Loucy (cell line): ENCODE data around the gene NELFCD.

Source experiments
- H2AFZ ChIP-seq: fragments of 200-600 bp; sonication (generic); 2 replicates; pipeline ENCODE4 v1.6.0; 2016; ENCODE audit warnings: antibody characterized with exemption, mild to moderate bottlenecking, low read length, moderate library complexity
- H3F3A ChIP-seq: fragments of 200-600 bp; 2 replicates; pipeline ENCODE4 v1.6.0; 2016; ENCODE audit warnings: antibody characterized with exemption, low read depth, mild to moderate bottlenecking
- H3K27me3 ChIP-seq: fragments of 200-600 bp; sonication (generic); 2 replicates; pipeline ENCODE4 v1.6.1; 2014; ENCODE audit warnings: low read length, mild to moderate bottlenecking; ENCODE audit not compliant: insufficient read depth, poor library complexity, severe bottlenecking
- H3K36me3 ChIP-seq: fragments of 200-600 bp; sonication (generic); 2 replicates; pipeline ENCODE4 v1.6.1; 2016; ENCODE audit warnings: low read length; ENCODE audit not compliant: insufficient read depth
- H3K4me1 ChIP-seq: fragments of 200-600 bp; sonication (generic); 2 replicates; pipeline ENCODE4 v1.5.1; 2014; ENCODE audit warnings: low read length, mild to moderate bottlenecking; ENCODE audit not compliant: insufficient read depth, poor library complexity, severe bottlenecking
- H3K4me2 ChIP-seq: fragments of 200-600 bp; sonication (generic); 2 replicates; pipeline ENCODE4 v1.6.0; 2014; ENCODE audit warnings: antibody characterized with exemption, low read length, low read depth, mild to moderate bottlenecking; ENCODE audit not compliant: poor library complexity, severe bottlenecking
- H3K4me3 ChIP-seq: fragments of 200-600 bp; sonication (generic); 2 replicates; pipeline ENCODE4 v1.5.1; 2014; ENCODE audit warnings: low read length, mild to moderate bottlenecking, mixed read lengths; ENCODE audit not compliant: poor library complexity, severe bottlenecking
- H3K79me2 ChIP-seq: fragments of 200-600 bp; sonication (generic); 2 replicates; pipeline ENCODE4 v1.6.1; 2014; ENCODE audit warnings: low read length; ENCODE audit not compliant: insufficient read depth
- H3K9ac ChIP-seq: fragments of 200-600 bp; sonication (generic); 2 replicates; pipeline ENCODE4 v1.6.0; 2014; ENCODE audit warnings: mild to moderate bottlenecking, low read depth, low read length, moderate library complexity; ENCODE audit not compliant: poor library complexity, severe bottlenecking
- H3K9me2 ChIP-seq: fragments of 200-600 bp; sonication (generic); replicated peaks from 2 replicates; pipeline ENCODE4 v1.6.1; 2016; ENCODE audit warnings: low read depth, low read length, mixed read lengths
- H3K9me3 ChIP-seq: fragments of 200-600 bp; sonication (generic); 2 replicates; pipeline ENCODE4 v1.6.1; 2014; ENCODE audit warnings: mild to moderate bottlenecking, antibody characterized with exemption, low read length, low read depth; ENCODE audit not compliant: insufficient read depth
- H4K20me1 ChIP-seq: fragments of 200-600 bp; sonication (generic); 2 replicates; pipeline ENCODE4 v1.6.0; 2014; ENCODE audit warnings: antibody characterized with exemption, low read length, mild to moderate bottlenecking; ENCODE audit not compliant: insufficient read depth, poor library complexity, severe bottlenecking
- EZH2phosphoT487 ChIP-seq: fragments of 200-600 bp; IDR thresholded peaks from 2 replicates; pipeline ENCODE4 v1.6.1; 2018; ENCODE audit warnings: antibody characterized with exemption, mild to moderate bottlenecking, moderate library complexity, borderline replicate concordance
- TF ChIP-seq, protein P1 (sequence below): fragments of 200-600 bp; sonication (generic); conservative IDR thresholded peaks from 2 replicates; pipeline ENCODE4 v1.5.1; 2014; ENCODE audit warnings: mild to moderate bottlenecking, antibody characterized with exemption, low read length

Gene NELFCD

DNA sequence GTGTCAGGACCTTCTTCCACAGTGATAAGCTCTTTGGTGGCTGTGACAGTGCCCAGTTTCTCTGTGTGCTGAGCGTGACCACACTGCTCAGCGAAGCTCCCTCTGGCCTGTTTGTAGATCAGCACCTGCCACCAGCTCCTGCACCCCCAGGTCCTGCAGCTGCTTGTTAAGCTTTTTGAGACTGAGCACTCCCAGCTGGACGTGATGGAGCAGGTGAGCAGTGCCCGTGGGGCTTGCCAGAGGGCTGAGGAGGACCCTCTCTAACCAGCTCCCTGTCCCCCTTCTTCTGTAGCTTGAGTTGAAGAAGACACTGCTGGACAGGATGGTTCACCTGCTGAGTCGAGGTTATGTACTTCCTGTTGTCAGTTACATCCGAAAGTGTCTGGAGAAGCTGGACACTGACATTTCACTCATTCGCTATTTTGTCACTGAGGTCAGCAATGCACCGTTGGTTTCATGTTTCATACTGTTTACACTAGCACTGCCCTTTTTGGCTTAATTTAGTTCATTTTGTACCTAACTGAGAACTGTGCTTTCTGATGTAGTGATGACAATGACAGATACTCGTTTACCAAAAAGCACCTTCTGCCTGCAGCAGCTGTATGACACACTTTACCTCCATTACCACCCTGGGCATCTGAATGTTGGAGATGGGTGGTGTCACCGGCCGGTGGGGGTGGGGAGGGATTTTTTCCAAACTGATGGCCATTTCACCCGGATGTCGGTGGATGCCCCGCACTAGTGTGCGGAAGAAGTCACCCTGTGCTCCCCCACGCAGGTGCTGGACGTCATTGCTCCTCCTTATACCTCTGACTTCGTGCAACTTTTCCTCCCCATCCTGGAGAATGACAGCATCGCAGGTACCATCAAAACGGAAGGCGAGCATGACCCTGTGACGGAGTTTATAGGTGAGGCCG is 12.5 kb downstream of the NELFCD start:
- Histone ChIP-seq H3K4me2 (no peak overlapping the region), H3K9me2 (no peaks in the 10 kb centered on the region), H3K9me3 (no peaks in the 10 kb centered on the region), H2AFZ (no peak overlapping the region), H3F3A (no peaks in the 10 kb centered on the region), H3K4me1 (no peaks in the 10 kb centered on the region), H3K9ac (no peak overlapping the region), H3K27me3 (no peaks in the 10 kb centered on the region), H4K20me1 (no peaks in the 10 kb centered on the region), H3K4me3 (no peak overlapping the region), H3K79me2 (no peaks in the 10 kb centered on the region), H3K36me3 (peaks cover 77% of the 10 kb centered on the region)
- TF ChIP-seq, protein P1, sequence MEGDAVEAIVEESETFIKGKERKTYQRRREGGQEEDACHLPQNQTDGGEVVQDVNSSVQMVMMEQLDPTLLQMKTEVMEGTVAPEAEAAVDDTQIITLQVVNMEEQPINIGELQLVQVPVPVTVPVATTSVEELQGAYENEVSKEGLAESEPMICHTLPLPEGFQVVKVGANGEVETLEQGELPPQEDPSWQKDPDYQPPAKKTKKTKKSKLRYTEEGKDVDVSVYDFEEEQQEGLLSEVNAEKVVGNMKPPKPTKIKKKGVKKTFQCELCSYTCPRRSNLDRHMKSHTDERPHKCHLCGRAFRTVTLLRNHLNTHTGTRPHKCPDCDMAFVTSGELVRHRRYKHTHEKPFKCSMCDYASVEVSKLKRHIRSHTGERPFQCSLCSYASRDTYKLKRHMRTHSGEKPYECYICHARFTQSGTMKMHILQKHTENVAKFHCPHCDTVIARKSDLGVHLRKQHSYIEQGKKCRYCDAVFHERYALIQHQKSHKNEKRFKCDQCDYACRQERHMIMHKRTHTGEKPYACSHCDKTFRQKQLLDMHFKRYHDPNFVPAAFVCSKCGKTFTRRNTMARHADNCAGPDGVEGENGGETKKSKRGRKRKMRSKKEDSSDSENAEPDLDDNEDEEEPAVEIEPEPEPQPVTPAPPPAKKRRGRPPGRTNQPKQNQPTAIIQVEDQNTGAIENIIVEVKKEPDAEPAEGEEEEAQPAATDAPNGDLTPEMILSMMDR = no peak
- TF ChIP-seq EZH2phosphoT487 = no peak

DNA sequence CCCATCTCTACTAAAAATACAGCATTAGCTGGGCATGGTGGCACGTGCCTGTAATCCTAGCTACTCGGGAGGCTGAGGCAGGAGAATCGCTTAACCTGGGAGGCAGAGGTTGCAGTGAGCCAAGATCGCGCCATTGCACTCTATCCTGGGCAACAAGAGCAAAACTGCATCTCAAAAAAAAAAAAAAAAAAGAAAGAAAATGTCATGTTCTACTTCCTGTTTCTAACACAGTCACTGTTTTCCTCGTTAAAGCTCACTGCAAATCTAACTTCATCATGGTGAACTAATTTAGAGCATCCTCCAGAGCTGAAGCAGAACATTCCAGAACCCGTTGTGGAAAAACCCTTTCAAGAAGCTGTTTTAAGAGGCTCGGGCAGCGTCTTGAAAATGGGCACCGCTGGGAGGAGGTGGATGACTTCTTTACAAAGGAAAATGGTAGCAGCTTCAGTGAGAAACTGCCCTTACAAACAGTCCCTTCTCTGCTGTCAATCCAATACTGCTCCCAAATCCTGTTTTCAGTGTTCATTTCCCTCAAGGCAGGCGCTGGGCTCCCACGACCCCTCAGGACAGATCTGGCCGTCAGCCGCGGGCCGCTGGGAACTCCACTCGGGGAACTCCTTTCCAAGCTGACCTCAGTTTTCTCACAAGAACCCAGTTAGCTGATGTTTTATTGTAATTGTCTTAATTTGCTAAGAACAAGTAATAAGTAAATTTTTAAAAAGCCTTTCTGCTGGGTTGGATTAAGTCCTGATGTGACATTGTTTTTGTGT is 13.5 kb downstream of the NELFCD start:
- H3K9me2 ChIP-seq = no peaks in the 10 kb centered on the region
- H2AFZ ChIP-seq = no peak overlapping the region
- H3K4me3 ChIP-seq = no peak overlapping the region
- H3K4me1 ChIP-seq = no peaks in the 10 kb centered on the region
- H3K4me2 ChIP-seq = no peak overlapping the region
- no peaks in the 10 kb centered on the region for H3K9me3 ChIP-seq
- no peaks in the 10 kb centered on the region for H3K27me3 ChIP-seq
- TF ChIP-seq, protein P1 = no peak
- TF ChIP-seq EZH2phosphoT487 = no peak
- no peak overlapping the region for H3K9ac ChIP-seq
- H3F3A ChIP-seq = no peaks in the 10 kb centered on the region
- H3K79me2 ChIP-seq = no peaks in the 10 kb centered on the region
- H3K36me3 ChIP-seq = peaks cover 67% of the 10 kb centered on the region
- H4K20me1 ChIP-seq = no peaks in the 10 kb centered on the region

DNA sequence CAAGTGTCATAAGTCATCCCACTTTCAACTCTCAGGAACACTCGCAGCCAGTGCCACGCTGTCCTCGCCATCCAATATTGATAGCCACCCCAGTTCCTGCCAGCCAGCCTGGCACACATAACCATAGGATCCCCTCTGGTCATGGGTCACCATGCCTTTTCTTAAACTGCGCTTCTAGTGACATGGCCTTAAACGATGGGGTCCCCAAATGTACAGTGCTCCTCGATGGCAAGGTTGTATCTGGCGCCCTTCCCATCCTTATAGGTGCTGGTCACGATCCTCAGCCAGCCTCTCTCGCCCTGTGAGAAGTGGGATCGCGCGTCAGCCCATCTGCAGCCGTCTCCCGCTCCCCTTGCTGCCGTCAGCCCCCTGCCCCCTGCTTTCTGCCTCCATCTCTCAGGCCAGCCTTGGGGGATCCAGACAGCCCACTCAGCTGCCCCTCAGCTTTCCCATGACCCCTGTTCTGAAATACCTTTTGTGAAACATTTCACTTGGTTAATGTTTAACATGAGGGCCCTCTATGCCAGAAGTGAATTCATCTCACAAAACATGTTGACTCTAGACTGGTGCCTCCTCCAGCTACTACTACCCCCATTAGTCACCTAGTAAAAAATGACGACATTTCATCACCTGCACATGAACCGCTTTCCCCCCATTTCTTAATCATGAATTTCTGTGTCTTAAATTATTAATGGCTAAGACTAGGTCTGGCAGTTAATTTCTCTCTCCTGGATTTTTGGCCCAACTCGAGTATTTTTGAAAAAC is 14.6 kb downstream of the NELFCD start:
- H3K36me3 ChIP-seq = peaks cover 58% of the 10 kb centered on the region
- H3K79me2 ChIP-seq = no peaks in the 10 kb centered on the region

More for the DNA sequence above, 14.6 kb downstream of the NELFCD start:
- Histone ChIP-seq H3K27me3 (no peaks in the 10 kb centered on the region), H3K9me2 (no peaks in the 10 kb centered on the region), H3K4me3 (no peak overlapping the region), H2AFZ (no peak overlapping the region), H3K9me3 (no peaks in the 10 kb centered on the region), H3K4me1 (no peaks in the 10 kb centered on the region), H3K9ac (no peak overlapping the region), H3F3A (no peaks in the 10 kb centered on the region), H4K20me1 (no peaks in the 10 kb centered on the region), H3K4me2 (no peak overlapping the region)
- TF ChIP-seq, protein P1 = no peak
- TF ChIP-seq EZH2phosphoT487 = no peak
